ENCODE measurements around the gene GPR108.
"Not testable (repeated sequence)": the region's sequence is repeated elsewhere in the genome, so short reads cannot be mapped to it uniquely, and the experiment has no call there.

Gene GPR108

DNA sequence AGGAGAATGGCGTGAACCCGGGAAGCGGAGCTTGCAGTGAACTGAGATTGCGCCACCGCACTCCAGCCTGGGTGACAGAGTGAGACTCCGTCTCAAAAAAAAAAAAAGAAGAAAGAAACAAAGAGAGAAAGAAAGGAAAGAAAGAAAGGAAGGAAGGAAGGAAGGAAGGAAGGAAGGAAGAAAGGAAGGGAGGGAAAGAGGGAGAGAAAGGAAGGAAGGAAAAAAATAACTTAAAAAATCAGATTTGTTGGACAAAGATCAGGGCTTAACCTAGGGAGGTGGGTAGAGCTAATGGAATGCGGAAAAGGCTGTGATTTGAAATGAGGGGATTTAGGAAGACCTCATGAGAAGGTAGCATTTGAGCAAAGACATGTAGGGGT lies 34.3 kb upstream of the GPR108 start:
- not testable (repeated sequence) for H3K36me3 ChIP-seq (ENCODE audit: control insufficient read depth, insufficient read depth, low read length); H3K4me3 ChIP-seq (ENCODE audit: low read depth, low read length); H3K27me3 ChIP-seq (ENCODE audit: control insufficient read depth, insufficient read depth, low read length); H3K9ac ChIP-seq (ENCODE audit: low read length); H3K9me3 ChIP-seq (ENCODE audit: control insufficient read depth, insufficient read depth, low read depth, low read length); H3K27ac ChIP-seq (ENCODE audit: low read depth, low read length)
- H3K4me1 ChIP-seq (ENCODE audit: control insufficient read depth, insufficient read depth, low read length) = peaks cover 12% of the 10 kb centered on the region; the same call in 1 of the 2 replicates

DNA sequence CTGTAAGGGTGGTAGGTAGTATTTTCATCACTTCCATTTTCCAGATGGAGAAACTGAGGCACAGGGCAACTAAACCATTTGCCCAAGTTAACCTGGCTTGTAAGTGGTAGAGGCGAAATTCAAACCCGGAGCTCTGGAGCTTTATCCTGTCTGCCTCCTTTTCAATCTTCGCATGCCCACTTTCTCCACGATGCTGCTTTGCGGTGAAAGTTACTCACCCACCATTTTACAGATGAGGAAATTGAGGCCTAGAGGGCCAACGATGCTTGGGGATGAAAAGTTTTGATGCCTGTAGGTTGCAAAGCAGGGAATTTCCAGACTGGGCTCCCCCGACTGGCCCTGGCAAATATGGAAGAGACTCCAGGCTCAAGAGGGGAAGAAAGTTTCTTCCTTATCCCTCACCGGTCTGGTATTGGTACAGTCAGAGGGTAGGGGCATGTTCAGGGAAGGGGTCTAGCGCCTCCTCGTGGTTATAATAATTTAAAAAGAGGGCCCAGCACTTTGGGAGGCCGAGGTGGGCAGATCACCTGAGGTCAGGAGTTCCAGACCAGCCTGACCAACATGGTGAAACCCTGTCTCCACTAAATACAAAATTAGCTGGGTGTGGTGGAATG lies 31.7 kb upstream of the GPR108 start:
- Histone ChIP-seq H3K9ac (ENCODE audit: low read length) (no peak overlapping the region), H3K27ac (ENCODE audit: low read depth, low read length) (no peak overlapping the region), H3K27me3 (ENCODE audit: control insufficient read depth, insufficient read depth, low read length) (no peaks in the 10 kb centered on the region; the same call in 1 of the 2 replicates), H3K36me3 (ENCODE audit: control insufficient read depth, insufficient read depth, low read length) (no peaks in the 10 kb centered on the region), H3K4me1 (ENCODE audit: control insufficient read depth, insufficient read depth, low read length) (peaks cover 18% of the 10 kb centered on the region), H3K4me3 (ENCODE audit: low read depth, low read length) (no peak overlapping the region), H3K9me3 (ENCODE audit: control insufficient read depth, insufficient read depth, low read depth, low read length) (no peaks in the 10 kb centered on the region)

DNA sequence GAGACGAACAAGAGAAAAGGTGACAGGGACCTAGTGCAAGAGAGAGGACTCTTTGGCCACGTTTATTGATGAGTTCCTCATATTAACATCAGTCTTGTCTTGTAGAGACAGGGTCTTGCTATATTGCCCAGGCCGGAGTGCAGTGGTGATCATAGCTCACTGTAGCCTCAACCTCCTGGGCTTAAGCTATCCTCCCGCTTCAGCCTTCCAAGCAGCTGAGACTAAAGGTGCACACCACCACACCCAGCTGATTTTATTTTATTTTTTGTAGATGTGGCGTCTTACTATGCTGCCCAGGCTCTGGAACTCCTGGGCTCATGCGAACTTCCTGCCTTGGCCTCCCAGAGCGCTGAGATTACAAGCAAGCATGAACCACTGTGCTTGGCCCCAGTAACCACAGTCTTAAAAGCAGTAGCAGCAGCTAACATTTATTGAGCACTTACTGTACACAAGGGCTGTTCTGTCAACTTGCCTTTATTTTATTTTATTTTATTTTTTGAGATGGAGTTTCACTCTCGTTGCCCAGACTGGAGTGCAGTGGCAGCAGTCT lies 30.9 kb upstream of the GPR108 start:
- no peak overlapping the region for H3K27ac ChIP-seq (ENCODE audit: low read depth, low read length)
- no peak overlapping the region for H3K9ac ChIP-seq (ENCODE audit: low read length)
- H3K27me3 ChIP-seq (ENCODE audit: control insufficient read depth, insufficient read depth, low read length) = no peaks in the 10 kb centered on the region; the same call in 1 of the 2 replicates
- peak overlapping the region; percentile 98 for H3K4me3 ChIP-seq (ENCODE audit: low read depth, low read length)
- H3K36me3 ChIP-seq (ENCODE audit: control insufficient read depth, insufficient read depth, low read length) = peaks cover 3% of the 10 kb centered on the region; the same call in 1 of the 2 replicates
- peaks cover 16% of the 10 kb centered on the region for H3K4me1 ChIP-seq (ENCODE audit: control insufficient read depth, insufficient read depth, low read length)
- no peaks in the 10 kb centered on the region for H3K9me3 ChIP-seq (ENCODE audit: control insufficient read depth, insufficient read depth, low read depth, low read length)

- H3K4me1 ChIP-seq (ENCODE audit: control insufficient read depth, insufficient read depth, low read length) = peaks cover 10% of the 10 kb centered on the region
- no peaks in the 10 kb centered on the region for H3K9me3 ChIP-seq (ENCODE audit: control insufficient read depth, insufficient read depth, low read depth, low read length)
- no peaks in the 10 kb centered on the region; the same call in 1 of the 2 replicates for H3K27me3 ChIP-seq (ENCODE audit: control insufficient read depth, insufficient read depth, low read length)
- H3K4me3 ChIP-seq (ENCODE audit: low read depth, low read length) = peak within 1 kb of the TSS; percentile 98
- H3K9ac ChIP-seq (ENCODE audit: low read length) = peak within 1 kb of the TSS; percentile 71
- H3K36me3 ChIP-seq (ENCODE audit: control insufficient read depth, insufficient read depth, low read length) = peaks cover 7% of the 10 kb centered on the region; the same call in 1 of the 2 replicates
- peak within 1 kb of the TSS; percentile 79 for H3K27ac ChIP-seq (ENCODE audit: low read depth, low read length)
These were observed 30.2 kb upstream of the GPR108 start, which contains the start of gene SH2D3A for GRCh38 chr19:6767357-6768235. SH2D3A (minus strand) TSS chr19:6767435; CDS start chr19:6763748, 3,687 bp downstream.

DNA sequence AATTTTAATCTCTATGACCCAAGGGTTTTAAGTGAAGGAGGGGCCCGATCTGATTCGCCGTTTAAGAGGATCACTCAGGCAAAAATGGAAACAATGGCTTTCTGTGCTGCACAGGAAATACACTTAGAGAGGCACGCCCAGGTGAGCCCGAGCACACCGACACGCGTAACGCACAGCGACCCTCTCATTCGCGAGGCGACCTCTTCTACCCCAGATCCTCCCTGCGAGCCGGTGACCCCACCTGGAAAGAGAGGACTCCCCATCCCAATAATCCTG lies 29.6 kb upstream of the GPR108 start:
- peak overlapping the region; percentile 79; the same call in 1 of the 2 replicates for H3K27ac ChIP-seq (ENCODE audit: low read depth, low read length)

DNA sequence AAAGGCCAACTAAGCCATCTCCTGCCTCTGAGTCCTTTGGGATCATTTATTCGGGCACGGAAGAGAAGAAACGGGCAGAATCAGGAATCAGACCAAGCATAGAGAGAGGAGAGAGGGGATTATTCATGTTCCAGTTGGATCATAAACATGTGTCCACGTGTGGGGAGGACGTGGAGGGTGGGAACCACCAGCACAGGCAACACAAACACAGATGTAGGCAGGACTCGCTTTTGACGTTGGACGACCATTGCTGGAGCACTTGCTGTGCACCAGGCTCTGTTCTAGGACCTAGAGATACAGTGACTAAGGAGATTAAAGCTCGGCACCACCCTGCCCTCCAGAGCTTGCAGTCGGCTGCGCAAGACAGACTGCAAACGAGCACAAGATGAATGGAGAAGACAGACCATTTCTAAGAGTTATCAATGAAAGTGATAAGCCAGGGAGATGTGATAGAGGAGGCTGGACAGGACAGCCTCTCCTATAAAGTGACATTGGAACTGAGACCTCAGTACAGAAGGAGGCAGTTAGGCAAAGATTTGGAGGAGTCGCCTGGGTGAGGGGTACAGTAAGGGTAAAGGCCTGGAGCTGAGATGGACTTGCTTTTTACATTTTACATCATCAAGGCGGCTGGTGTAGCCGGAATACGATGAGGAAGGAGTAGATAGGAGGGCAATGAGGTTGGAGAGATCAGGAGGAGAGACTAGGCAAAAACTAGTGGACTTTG lies 29.1 kb upstream of the GPR108 start:
- peaks cover 13% of the 10 kb centered on the region; the same call in 1 of the 2 replicates for H3K36me3 ChIP-seq (ENCODE audit: control insufficient read depth, insufficient read depth, low read length)
- peak overlapping the region; percentile 98 for H3K4me3 ChIP-seq (ENCODE audit: low read depth, low read length)
- H3K4me1 ChIP-seq (ENCODE audit: control insufficient read depth, insufficient read depth, low read length) = peaks cover 10% of the 10 kb centered on the region
- no peaks in the 10 kb centered on the region for H3K9me3 ChIP-seq (ENCODE audit: control insufficient read depth, insufficient read depth, low read depth, low read length)
- peak overlapping the region; percentile 71 for H3K9ac ChIP-seq (ENCODE audit: low read length)
- H3K27ac ChIP-seq (ENCODE audit: low read depth, low read length) = peak overlapping the region; percentile 79
- no peaks in the 10 kb centered on the region; the same call in 1 of the 2 replicates for H3K27me3 ChIP-seq (ENCODE audit: control insufficient read depth, insufficient read depth, low read length)

More for the DNA sequence above, 29.6 kb upstream of the GPR108 start:
- H3K27me3 ChIP-seq (ENCODE audit: control insufficient read depth, insufficient read depth, low read length) = no peaks in the 10 kb centered on the region; the same call in 1 of the 2 replicates
- H3K36me3 ChIP-seq (ENCODE audit: control insufficient read depth, insufficient read depth, low read length) = peaks cover 10% of the 10 kb centered on the region; the same call in 1 of the 2 replicates
- H3K9me3 ChIP-seq (ENCODE audit: control insufficient read depth, insufficient read depth, low read depth, low read length) = no peaks in the 10 kb centered on the region
- peak overlapping the region; percentile 71 for H3K9ac ChIP-seq (ENCODE audit: low read length)
- peaks cover 10% of the 10 kb centered on the region for H3K4me1 ChIP-seq (ENCODE audit: control insufficient read depth, insufficient read depth, low read length)
- H3K4me3 ChIP-seq (ENCODE audit: low read depth, low read length) = peak overlapping the region; percentile 98

DNA sequence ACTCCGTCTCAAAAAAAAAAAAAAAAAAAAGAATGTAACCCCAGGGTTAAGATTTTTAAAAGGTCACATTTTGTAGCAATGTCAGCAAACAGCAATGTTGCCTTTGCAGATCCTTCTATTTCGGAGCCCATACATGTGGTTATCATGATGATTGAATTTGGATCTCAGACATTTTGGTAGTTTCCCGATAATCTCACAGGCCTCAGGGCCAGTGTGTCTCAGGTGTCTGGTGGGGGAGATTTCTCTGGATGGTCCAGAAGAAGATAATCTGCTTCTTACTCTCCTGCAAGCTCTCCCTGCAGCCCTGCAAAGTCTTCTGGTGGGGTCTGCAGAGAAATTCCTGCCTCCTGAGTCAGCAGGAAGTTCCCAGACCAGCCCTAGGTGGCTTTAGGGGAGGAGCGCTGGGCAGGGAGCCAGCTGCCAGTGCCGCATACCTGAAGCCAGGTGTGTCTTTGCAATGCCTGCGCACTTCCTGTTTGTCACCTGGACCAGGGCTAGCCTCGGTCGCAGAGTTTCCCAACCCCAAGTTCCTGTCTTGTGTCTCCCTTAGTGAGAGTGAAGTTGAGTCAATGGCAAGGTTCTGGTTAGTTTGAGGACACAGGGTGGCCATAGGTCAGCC lies 28.5 kb upstream of the GPR108 start:
- Histone ChIP-seq H3K36me3 (ENCODE audit: control insufficient read depth, insufficient read depth, low read length) (peaks cover 18% of the 10 kb centered on the region), H3K27me3 (ENCODE audit: control insufficient read depth, insufficient read depth, low read length) (no peaks in the 10 kb centered on the region; the same call in 1 of the 2 replicates), H3K9ac (ENCODE audit: low read length) (peak overlapping the region; percentile 71), H3K4me1 (ENCODE audit: control insufficient read depth, insufficient read depth, low read length) (peaks cover 10% of the 10 kb centered on the region), H3K9me3 (ENCODE audit: control insufficient read depth, insufficient read depth, low read depth, low read length) (peaks cover 4% of the 10 kb centered on the region), H3K4me3 (ENCODE audit: low read depth, low read length) (peak overlapping the region; percentile 98), H3K27ac (ENCODE audit: low read depth, low read length) (peak overlapping the region; percentile 79)

DNA sequence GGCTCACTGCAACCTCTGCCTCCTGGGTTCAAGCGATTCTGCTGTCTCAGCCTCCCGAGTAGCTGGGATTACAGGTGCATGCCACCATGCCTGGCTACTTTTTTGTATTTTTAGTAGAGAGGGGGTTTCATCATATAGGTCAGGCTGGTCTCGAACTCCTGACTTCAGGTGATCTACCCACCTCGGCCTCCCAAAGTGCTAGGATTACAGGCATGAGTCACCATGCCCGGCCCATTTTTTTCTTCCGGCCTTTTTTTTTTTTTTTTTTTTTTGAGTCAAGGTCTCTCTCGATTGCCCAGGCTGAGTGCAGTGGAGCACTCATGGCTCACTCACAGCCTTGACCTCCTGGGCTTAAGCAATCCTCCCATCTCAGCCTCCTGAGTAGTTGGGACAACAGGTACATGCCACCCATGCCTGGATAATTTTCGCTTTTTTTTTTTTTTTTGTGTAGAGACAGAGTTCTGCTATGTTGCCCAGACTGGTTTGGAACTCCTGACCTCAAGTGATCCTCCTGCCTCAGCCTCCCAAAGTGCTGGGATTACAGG lies 24.9 kb upstream of the GPR108 start:
- not testable (repeated sequence) for H3K4me1 ChIP-seq (ENCODE audit: control insufficient read depth, insufficient read depth, low read length); H3K27ac ChIP-seq (ENCODE audit: low read depth, low read length); H3K27me3 ChIP-seq (ENCODE audit: control insufficient read depth, insufficient read depth, low read length); H3K9ac ChIP-seq (ENCODE audit: low read length); H3K4me3 ChIP-seq (ENCODE audit: low read depth, low read length); H3K9me3 ChIP-seq (ENCODE audit: control insufficient read depth, insufficient read depth, low read depth, low read length)
- H3K36me3 ChIP-seq (ENCODE audit: control insufficient read depth, insufficient read depth, low read length) = peaks cover 36% of the 10 kb centered on the region

GRCh38 chr19:6761053-6761676 lies 23.8 kb upstream of the GPR108 start:
- Histone ChIP-seq H3K4me1 (ENCODE audit: control insufficient read depth, insufficient read depth, low read length) (peaks cover 2% of the 10 kb centered on the region), H3K9me3 (ENCODE audit: control insufficient read depth, insufficient read depth, low read depth, low read length) (peaks cover 4% of the 10 kb centered on the region), H3K36me3 (ENCODE audit: control insufficient read depth, insufficient read depth, low read length) (peaks cover 41% of the 10 kb centered on the region), H3K27ac (ENCODE audit: low read depth, low read length) (no peak overlapping the region), H3K27me3 (ENCODE audit: control insufficient read depth, insufficient read depth, low read length) (no peaks in the 10 kb centered on the region; the same call in 1 of the 2 replicates), H3K9ac (ENCODE audit: low read length) (no peak overlapping the region), H3K4me3 (ENCODE audit: low read depth, low read length) (no peak overlapping the region)

DNA sequence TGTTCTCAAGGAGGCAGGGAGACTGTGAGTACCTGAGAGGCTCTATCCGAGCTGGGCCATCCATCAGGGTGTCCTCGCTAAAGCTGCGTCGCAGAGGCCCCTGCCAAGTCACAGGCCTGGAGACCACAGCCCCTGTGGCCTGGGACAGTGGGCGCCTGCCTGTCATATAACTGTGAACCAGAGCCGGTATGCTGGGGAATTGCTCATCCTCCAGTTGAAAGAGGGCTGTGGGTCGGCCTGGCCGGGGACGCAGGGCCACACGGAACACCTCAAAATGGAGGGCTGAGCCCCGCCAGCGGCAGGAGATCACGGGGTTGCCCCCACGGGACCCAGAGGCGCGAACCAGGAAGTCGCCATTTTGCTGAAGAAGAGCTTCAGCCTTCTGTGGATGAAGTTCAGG lies 23.2 kb upstream of the GPR108 start:
- H3K27me3 ChIP-seq (ENCODE audit: control insufficient read depth, insufficient read depth, low read length) = no peaks in the 10 kb centered on the region
- peaks cover 44% of the 10 kb centered on the region for H3K36me3 ChIP-seq (ENCODE audit: control insufficient read depth, insufficient read depth, low read length)
- H3K27ac ChIP-seq (ENCODE audit: low read depth, low read length) = no peak overlapping the region
- no peak overlapping the region for H3K4me3 ChIP-seq (ENCODE audit: low read depth, low read length)
- peaks cover 4% of the 10 kb centered on the region for H3K9me3 ChIP-seq (ENCODE audit: control insufficient read depth, insufficient read depth, low read depth, low read length)
- H3K9ac ChIP-seq (ENCODE audit: low read length) = no peak overlapping the region
- H3K4me1 ChIP-seq (ENCODE audit: control insufficient read depth, insufficient read depth, low read length) = no peaks in the 10 kb centered on the region
